ENCODE measurements around the gene GRIN3B. TPM values are rescaled to one million over a fixed set of nuclear protein-coding genes. Genes with fewer than 3 reads are reported as not detected.

Gene GRIN3B
- total and polyA plus RNA-seq, 9 of the 15 experiments (the other 6 are each of a cell fraction or from before 2014, with no cell fraction given): 0.06 to 0.95 (median 0.19) TPM; not detected in 6

DNA sequence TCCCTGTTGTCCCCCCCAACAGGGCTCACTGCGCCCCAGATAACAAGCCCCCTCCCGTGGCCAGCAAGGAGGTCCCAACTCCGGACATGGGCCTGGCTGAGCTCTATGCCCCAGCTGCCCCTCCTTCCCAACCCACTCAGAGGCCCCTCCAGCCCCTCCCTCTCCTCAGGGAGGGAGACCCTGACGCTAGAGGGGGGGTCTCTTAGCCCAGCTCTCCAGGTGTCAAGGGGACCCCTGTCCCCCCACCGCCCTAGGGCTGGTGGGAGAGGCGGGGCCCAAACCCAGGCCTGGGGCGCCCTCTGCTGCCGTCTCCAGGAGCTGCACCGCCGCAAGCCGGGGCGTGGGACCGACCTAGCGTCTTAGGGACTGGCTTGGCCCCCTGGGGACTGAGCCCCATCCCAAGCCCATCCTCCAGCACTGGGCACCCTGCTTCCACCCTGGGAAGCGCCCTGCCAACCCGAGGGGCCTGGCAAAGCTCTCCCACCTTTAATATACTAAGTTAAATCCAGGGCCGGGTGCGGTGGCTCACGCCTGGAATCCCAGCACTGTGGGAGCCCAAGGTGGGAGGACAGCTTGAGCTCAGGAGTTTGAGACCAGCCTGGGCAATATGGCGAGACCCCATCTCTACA lies 1.4 kb downstream of the GRIN3B start (continued):
- TF ChIP-seq, protein P1, sequence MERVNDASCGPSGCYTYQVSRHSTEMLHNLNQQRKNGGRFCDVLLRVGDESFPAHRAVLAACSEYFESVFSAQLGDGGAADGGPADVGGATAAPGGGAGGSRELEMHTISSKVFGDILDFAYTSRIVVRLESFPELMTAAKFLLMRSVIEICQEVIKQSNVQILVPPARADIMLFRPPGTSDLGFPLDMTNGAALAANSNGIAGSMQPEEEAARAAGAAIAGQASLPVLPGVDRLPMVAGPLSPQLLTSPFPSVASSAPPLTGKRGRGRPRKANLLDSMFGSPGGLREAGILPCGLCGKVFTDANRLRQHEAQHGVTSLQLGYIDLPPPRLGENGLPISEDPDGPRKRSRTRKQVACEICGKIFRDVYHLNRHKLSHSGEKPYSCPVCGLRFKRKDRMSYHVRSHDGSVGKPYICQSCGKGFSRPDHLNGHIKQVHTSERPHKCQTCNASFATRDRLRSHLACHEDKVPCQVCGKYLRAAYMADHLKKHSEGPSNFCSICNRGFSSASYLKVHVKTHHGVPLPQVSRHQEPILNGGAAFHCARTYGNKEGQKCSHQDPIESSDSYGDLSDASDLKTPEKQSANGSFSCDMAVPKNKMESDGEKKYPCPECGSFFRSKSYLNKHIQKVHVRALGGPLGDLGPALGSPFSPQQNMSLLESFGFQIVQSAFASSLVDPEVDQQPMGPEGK (CRISPR knock-in tag; IDR thresholded peaks at IDR 0.05; ENCODE audit: borderline replicate concordance): no peak
- TF ChIP-seq TOE1 (IDR thresholded peaks at IDR 0.05; ENCODE audit: borderline replicate concordance) (0 out of 2 replicates have a peak, but pooled peaks have one; percentile 19), TOE1 (CRISPR knock-in tag; IDR thresholded peaks at IDR 0.05; ENCODE audit: borderline replicate concordance, low read depth) (no peak), CREB1 (IDR thresholded peaks at IDR 0.05) (no peak), CREB1 (CRISPR knock-in tag; IDR thresholded peaks at IDR 0.05) (no peak), ZFX (CRISPR knock-in tag; IDR thresholded peaks at IDR 0.05) (0 out of 2 replicates have a peak, but pooled peaks have one; percentile 3), BRF1 (IDR thresholded peaks at IDR 0.05; ENCODE audit: borderline replicate concordance, extremely low read depth, insufficient read length) (no peak), ZNF121 (CRISPR knock-in tag; conservative IDR thresholded peaks at IDR 0.05) (peak; percentile 36; the same call in 1 of the 2 replicates), FIP1L1 (IDR thresholded peaks at IDR 0.05; ENCODE audit: low read depth, low read length, poor library complexity, severe bottlenecking) (peak; percentile 37), C11orf30 (IDR thresholded peaks at IDR 0.05; ENCODE audit: low read depth) (no peak), TCF7 (IDR thresholded peaks at IDR 0.05; ENCODE audit: borderline replicate concordance) (no peak)
- TF ChIP-seq, protein P2, sequence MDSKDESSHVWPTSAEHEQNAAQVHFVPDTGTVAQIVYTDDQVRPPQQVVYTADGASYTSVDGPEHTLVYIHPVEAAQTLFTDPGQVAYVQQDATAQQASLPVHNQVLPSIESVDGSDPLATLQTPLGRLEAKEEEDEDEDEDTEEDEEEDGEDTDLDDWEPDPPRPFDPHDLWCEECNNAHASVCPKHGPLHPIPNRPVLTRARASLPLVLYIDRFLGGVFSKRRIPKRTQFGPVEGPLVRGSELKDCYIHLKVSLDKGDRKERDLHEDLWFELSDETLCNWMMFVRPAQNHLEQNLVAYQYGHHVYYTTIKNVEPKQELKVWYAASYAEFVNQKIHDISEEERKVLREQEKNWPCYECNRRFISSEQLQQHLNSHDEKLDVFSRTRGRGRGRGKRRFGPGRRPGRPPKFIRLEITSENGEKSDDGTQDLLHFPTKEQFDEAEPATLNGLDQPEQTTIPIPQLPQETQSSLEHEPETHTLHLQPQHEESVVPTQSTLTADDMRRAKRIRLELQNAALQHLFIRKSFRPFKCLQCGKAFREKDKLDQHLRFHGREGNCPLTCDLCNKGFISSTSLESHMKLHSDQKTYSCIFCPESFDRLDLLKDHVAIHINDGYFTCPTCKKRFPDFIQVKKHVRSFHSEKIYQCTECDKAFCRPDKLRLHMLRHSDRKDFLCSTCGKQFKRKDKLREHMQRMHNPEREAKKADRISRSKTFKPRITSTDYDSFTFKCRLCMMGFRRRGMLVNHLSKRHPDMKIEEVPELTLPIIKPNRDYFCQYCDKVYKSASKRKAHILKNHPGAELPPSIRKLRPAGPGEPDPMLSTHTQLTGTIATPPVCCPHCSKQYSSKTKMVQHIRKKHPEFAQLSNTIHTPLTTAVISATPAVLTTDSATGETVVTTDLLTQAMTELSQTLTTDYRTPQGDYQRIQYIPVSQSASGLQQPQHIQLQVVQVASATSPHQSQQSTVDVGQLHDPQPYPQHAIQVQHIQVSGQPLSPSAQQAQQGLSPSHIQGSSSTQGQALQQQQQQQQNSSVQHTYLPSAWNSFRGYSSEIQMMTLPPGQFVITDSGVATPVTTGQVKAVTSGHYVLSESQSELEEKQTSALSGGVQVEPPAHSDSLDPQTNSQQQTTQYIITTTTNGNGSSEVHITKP (IDR thresholded peaks at IDR 0.05; ENCODE audit: partially characterized antibody): peak; percentile 46
- TF ChIP-seq, protein P3, sequence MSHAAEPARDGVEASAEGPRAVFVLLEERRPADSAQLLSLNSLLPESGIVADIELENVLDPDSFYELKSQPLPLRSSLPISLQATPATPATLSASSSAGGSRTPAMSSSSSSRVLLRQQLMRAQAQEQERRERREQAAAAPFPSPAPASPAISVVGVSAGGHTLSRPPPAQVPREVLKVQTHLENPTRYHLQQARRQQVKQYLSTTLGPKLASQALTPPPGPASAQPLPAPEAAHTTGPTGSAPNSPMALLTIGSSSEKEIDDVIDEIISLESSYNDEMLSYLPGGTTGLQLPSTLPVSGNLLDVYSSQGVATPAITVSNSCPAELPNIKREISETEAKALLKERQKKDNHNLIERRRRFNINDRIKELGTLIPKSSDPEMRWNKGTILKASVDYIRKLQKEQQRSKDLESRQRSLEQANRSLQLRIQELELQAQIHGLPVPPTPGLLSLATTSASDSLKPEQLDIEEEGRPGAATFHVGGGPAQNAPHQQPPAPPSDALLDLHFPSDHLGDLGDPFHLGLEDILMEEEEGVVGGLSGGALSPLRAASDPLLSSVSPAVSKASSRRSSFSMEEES (CRISPR knock-in tag; IDR thresholded peaks at IDR 0.05): no peak
- TF ChIP-seq, protein P4, sequence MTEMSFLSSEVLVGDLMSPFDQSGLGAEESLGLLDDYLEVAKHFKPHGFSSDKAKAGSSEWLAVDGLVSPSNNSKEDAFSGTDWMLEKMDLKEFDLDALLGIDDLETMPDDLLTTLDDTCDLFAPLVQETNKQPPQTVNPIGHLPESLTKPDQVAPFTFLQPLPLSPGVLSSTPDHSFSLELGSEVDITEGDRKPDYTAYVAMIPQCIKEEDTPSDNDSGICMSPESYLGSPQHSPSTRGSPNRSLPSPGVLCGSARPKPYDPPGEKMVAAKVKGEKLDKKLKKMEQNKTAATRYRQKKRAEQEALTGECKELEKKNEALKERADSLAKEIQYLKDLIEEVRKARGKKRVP (CRISPR knock-in tag; IDR thresholded peaks at IDR 0.05): peak; percentile 38; the same call in 1 of the 2 replicates
- TF ChIP-seq, protein P5, sequence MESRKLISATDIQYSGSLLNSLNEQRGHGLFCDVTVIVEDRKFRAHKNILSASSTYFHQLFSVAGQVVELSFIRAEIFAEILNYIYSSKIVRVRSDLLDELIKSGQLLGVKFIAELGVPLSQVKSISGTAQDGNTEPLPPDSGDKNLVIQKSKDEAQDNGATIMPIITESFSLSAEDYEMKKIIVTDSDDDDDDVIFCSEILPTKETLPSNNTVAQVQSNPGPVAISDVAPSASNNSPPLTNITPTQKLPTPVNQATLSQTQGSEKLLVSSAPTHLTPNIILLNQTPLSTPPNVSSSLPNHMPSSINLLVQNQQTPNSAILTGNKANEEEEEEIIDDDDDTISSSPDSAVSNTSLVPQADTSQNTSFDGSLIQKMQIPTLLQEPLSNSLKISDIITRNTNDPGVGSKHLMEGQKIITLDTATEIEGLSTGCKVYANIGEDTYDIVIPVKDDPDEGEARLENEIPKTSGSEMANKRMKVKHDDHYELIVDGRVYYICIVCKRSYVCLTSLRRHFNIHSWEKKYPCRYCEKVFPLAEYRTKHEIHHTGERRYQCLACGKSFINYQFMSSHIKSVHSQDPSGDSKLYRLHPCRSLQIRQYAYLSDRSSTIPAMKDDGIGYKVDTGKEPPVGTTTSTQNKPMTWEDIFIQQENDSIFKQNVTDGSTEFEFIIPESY (CRISPR knock-in tag; IDR thresholded peaks at IDR 0.05): peak; percentile 69

Data from K562 (cell line).